Stimulated activated CD4-positive, alpha-beta T cell treated with anti-CD3 and anti-CD28 coated beads, Interleukin-4, amount 100 ng/mL, for 4 hours (primary cell): ENCODE data around the gene WDR1.

Source experiments
- DNase-seq, 2 experiments: peaks; one replicate each; pipeline ENCODE4 v3.0.0-alpha.2; 2020

WDR1 gene

GRCh38 chr4:10083861-10084641 lies 32.5 kb downstream of the WDR1 start:
- no peak for DNase-seq

- no peak for DNase-seq
These were observed 33.2 kb downstream of the WDR1 start for GRCh38 chr4:10083331-10083771.

- no peak for DNase-seq
These were observed 33.9 kb downstream of the WDR1 start for GRCh38 chr4:10082459-10083272.

GRCh38 chr4:10082047-10082446 lies 34.6 kb downstream of the WDR1 start:
- DNase-seq: no peak

GRCh38 chr4:10081218-10081606 lies 35.4 kb downstream of the WDR1 start:
- DNase-seq: no peak

GRCh38 chr4:10080589-10081217 lies 35.9 kb downstream of the WDR1 start:
- DNase-seq: no peak

GRCh38 chr4:10079912-10080588 lies 36.5 kb downstream of the WDR1 start:
- no peak for DNase-seq

GRCh38 chr4:10079256-10079655 lies 37.3 kb downstream of the WDR1 start:
- DNase-seq: no peak

GRCh38 chr4:10078481-10079233 lies 37.9 kb downstream of the WDR1 start:
- no peak for DNase-seq

GRCh38 chr4:10077483-10078335 lies 38.9 kb downstream of the WDR1 start:
- no peak for DNase-seq

- DNase-seq: no peak
These were observed 39.5 kb downstream of the WDR1 start for GRCh38 chr4:10077076-10077475.

GRCh38 chr4:10075953-10076391 lies 40.6 kb downstream of the WDR1 start:
- DNase-seq: no peak

GRCh38 chr4:10075158-10075863 lies 41.3 kb downstream of the WDR1 start:
- DNase-seq: no peak

- DNase-seq: no peak
These were observed 41.9 kb downstream of the WDR1 start for GRCh38 chr4:10074767-10075105.

- no peak for DNase-seq
These were observed 42.4 kb downstream of the WDR1 start for GRCh38 chr4:10074076-10074766.

GRCh38 chr4:10072420-10073017 lies 44.1 kb downstream of the WDR1 start:
- no peak for DNase-seq

- no peak for DNase-seq
These were observed 47.4 kb downstream of the WDR1 start for GRCh38 chr4:10069075-10069642.

GRCh38 chr4:10066670-10067651 lies 49.6 kb downstream of the WDR1 start:
- DNase-seq: no peak
